ENCODE results near the gene TGFBR3L. TPM values are rescaled to one million over a fixed set of nuclear protein-coding genes. Genes with fewer than 3 reads are reported as not detected.

The TGFBR3L gene
- total and polyA plus RNA-seq, 10 of the 15 experiments (the other 5 are each of a cell fraction or from before 2014, with no cell fraction given), result 0.20 to 0.23 TPM; not detected in 8

- no peak for TF ChIP-seq BHLHE40 (IDR thresholded peaks at IDR 0.05; ENCODE audit: borderline replicate concordance in 1 of 2, low read depth in 2 of 2, low read length in 1 of 2)
- no peak for TF ChIP-seq STAT1 (conservative IDR thresholded peaks at IDR 0.05)
- no peak for TF ChIP-seq POLR2AphosphoS5 (IDR thresholded peaks at IDR 0.05; ENCODE audit: low read length)
- no peak for TF ChIP-seq SRF (IDR thresholded peaks at IDR 0.05; ENCODE audit: low read depth in 2 of 2, low read length in 2 of 2)
- TF ChIP-seq KLF5 (IDR thresholded peaks at IDR 0.05; ENCODE audit: partially characterized antibody), result no peak
- TF ChIP-seq REST (IDR thresholded peaks at IDR 0.05; ENCODE audit: low read depth, low read length), result no peak
Measured at GRCh38 chr19:7885818-7886217, 28.8 kb upstream of the TGFBR3L start (continued).

- ChIA-PET POLR2A (no interaction called here), CTCF (interaction anchor here (0.9 kb wide), 1 partner anchor 18 kb away, joined by 3 read pairs; no protein-coding TSS in a partner anchor), RAD21 (ENCODE audit: unreplicated experiment) (no interaction called here), SMC1A (ENCODE audit: uncharacterized antibody, unreplicated experiment) (interaction anchor here (0.7 kb wide), 1 partner anchor 1022 kb away, joined by 3 read pairs; no protein-coding TSS in a partner anchor)
- H4K20me1 ChIP-seq (ENCODE audit: control insufficient read depth, insufficient read depth), result no peaks in the 10 kb centered on the region
- H3K36me3 ChIP-seq (ENCODE audit: control insufficient read depth in 2 of 2, insufficient read depth in 2 of 2, low read length in 1 of 2), result no peaks in the 10 kb centered on the region
- no peak overlapping the region for H3K4me3 ChIP-seq
- H3K9ac ChIP-seq (ENCODE audit: control insufficient read depth, insufficient read depth, low read length), result no peak overlapping the region
- no peaks in the 10 kb centered on the region for H3K79me2 ChIP-seq (ENCODE audit: control insufficient read depth, insufficient read depth, low read length)
- no peaks in the 10 kb centered on the region for H3K4me1 ChIP-seq (ENCODE audit: control insufficient read depth, insufficient read depth, low read length)
- FAIRE-seq (no peak), DNase-seq (ENCODE audit: low read depth, low spot score) (no peak), ATAC-seq (no peak)
- peaks cover 0 to 2% of the 10 kb centered on the region in 2 experiments; a peak in 2 of 4 replicates for H3K27me3 ChIP-seq (replicated peaks in 1 of 2; ENCODE audit: control insufficient read depth in 2 of 2, insufficient read depth in 2 of 2, low read length in 1 of 2)
- TF ChIP-seq SPI1 (IDR thresholded peaks at IDR 0.05; ENCODE audit: borderline replicate concordance, insufficient read depth, low read depth, low read length) (peak; percentile 69; the same call in 1 of the 2 replicates), BRCA1 (IDR thresholded peaks at IDR 0.05; ENCODE audit: low read depth, low read length) (no peak)
- no peaks in the 10 kb centered on the region for H3K9me3 ChIP-seq (replicated peaks; ENCODE audit: control insufficient read depth, insufficient read depth, low read length)
- H3K4me2 ChIP-seq (ENCODE audit: control insufficient read depth, insufficient read depth), result no peak overlapping the region
- BruUV-seq (replicated peaks), result no TSS peak
- H3K27ac ChIP-seq (ENCODE audit: control insufficient read depth, insufficient read depth), result no peak overlapping the region
- WGBS (ENCODE audit: insufficient coverage, insufficient replicate concordance, low lambda C conversion rate, missing lambda C conversion rate), result 43% methylated on average over 16 of the region's 16 CpGs
- intact Hi-C loops (cut with micrococcal nuclease; ENCODE audit: unreplicated experiment) (no loop called here), in situ Hi-C loops (cut with MboI) (no loop called here)
- H2AFZ ChIP-seq (ENCODE audit: control insufficient read depth, low read depth, low read length), result no peak overlapping the region
Measured at GRCh38 chr19:7887408-7888144, 27.1 kb upstream of the TGFBR3L start.

Measured in GM12878 (cell line).